Cardiac fibroblast (primary cell): Measurements from ENCODE around the gene C2CD4C.
"Not testable (repeated sequence)": the region's sequence is repeated elsewhere in the genome, so short reads cannot be mapped to it uniquely, and the experiment has no call there.

Source experiments
- DNase-seq, 2 donors: peaks; one replicate each; pipeline versions ENCODE4 v3.0.0 to v3.0.0-alpha.2; 2010; ENCODE audit warnings: low read depth in 2 of 2
- H3K4me3 ChIP-seq, 2 donors: replicated peaks in 1 of 2; 1 replicate in 1 of 2; 2 replicates in 1 of 2; pipeline ENCODE4 v1.5.1; 2011; ENCODE audit warnings: low read depth in 2 of 2, low read length in 2 of 2, mild to moderate bottlenecking in 2 of 2, moderate library complexity in 1 of 2
- CTCF ChIP-seq: IDR thresholded peaks from one replicate; pipeline ENCODE4 v1.5.1; 2011; ENCODE audit warnings: low read depth, mild to moderate bottlenecking, low read length, inconsistent platforms

Gene C2CD4C

GRCh38 chr19:423691-424466, 14.9 kb upstream of the C2CD4C start:
- DNase-seq: no peak
- no peak for TF ChIP-seq CTCF
- H3K4me3 ChIP-seq: no peak overlapping the region

GRCh38 chr19:422917-423226, 13.9 kb upstream of the C2CD4C start:
- not testable (repeated sequence) for H3K4me3 ChIP-seq, DNase-seq

GRCh38 chr19:422213-422916, 13.4 kb upstream of the C2CD4C start:
- no peak for DNase-seq
- no peak for TF ChIP-seq CTCF

GRCh38 chr19:419721-420515, 11.0 kb upstream of the C2CD4C start:
- no peak for TF ChIP-seq CTCF
- DNase-seq: no peak

More at GRCh38 chr19:422213-422916, 13.4 kb upstream of the C2CD4C start:
- H3K4me3 ChIP-seq: no peak overlapping the region

GRCh38 chr19:418761-419671, 10.1 kb upstream of the C2CD4C start:
- TF ChIP-seq CTCF: no peak
- no peak for DNase-seq
- H3K4me3 ChIP-seq: no peak overlapping the region

More at GRCh38 chr19:419721-420515, 11.0 kb upstream of the C2CD4C start:
- no peak overlapping the region for H3K4me3 ChIP-seq

- no peak for TF ChIP-seq CTCF
- H3K4me3 ChIP-seq: no peak overlapping the region
- no peak for DNase-seq
These were observed 7.5 kb upstream of the C2CD4C start for GRCh38 chr19:416416-416815.
